NCI-H2081 (cell line): Measurements from ENCODE around the gene DGCR8.

Source experiments
- DNase-seq, 2 experiments: peaks; one replicate each; lab custom pipeline; 2025; lab: John Stamatoyannopoulos, UW

DGCR8 gene

GRCh38 chr22:20052309-20053259 is 27.5 kb upstream of the DGCR8 start:
- DNase-seq: no peak

GRCh38 chr22:20053407-20054033 is 26.5 kb upstream of the DGCR8 start:
- DNase-seq: no peak

GRCh38 chr22:20054034-20054427 is 26.0 kb upstream of the DGCR8 start:
- no peak for DNase-seq

GRCh38 chr22:20054485-20054884 is 25.6 kb upstream of the DGCR8 start:
- DNase-seq: no peak

GRCh38 chr22:20055144-20055543 is 24.9 kb upstream of the DGCR8 start:
- DNase-seq: no peak

- no peak for DNase-seq
These were observed 24.4 kb upstream of the DGCR8 start for GRCh38 chr22:20055654-20056053.

GRCh38 chr22:20056161-20056560 is 23.9 kb upstream of the DGCR8 start:
- no peak for DNase-seq

GRCh38 chr22:20056696-20057386 is 23.2 kb upstream of the DGCR8 start:
- DNase-seq: no peak

GRCh38 chr22:20057596-20058268 is 22.3 kb upstream of the DGCR8 start:
- DNase-seq: no peak

GRCh38 chr22:20058989-20059770 is 20.9 kb upstream of the DGCR8 start:
- DNase-seq: no peak

- no peak for DNase-seq
These were observed 19.2 kb upstream of the DGCR8 start for GRCh38 chr22:20060700-20061480.

GRCh38 chr22:20061481-20061861 is 18.6 kb upstream of the DGCR8 start:
- no peak for DNase-seq

- DNase-seq: no peak
These were observed 17.8 kb upstream of the DGCR8 start for GRCh38 chr22:20062043-20062765.

- DNase-seq: no peak
These were observed 17.3 kb upstream of the DGCR8 start for GRCh38 chr22:20062766-20063083.

GRCh38 chr22:20063271-20064139 is 16.5 kb upstream of the DGCR8 start:
- no peak for DNase-seq

- no peak for DNase-seq
These were observed 15.9 kb upstream of the DGCR8 start for GRCh38 chr22:20064140-20064480.

GRCh38 chr22:20064545-20065262 is 15.3 kb upstream of the DGCR8 start:
- no peak for DNase-seq

- DNase-seq: no peak
These were observed 14.0 kb upstream of the DGCR8 start for GRCh38 chr22:20065896-20066616.
